Activated CD8-positive, alpha-beta memory T cell treated with anti-CD3 and anti-CD28 coated beads for 48 hours (primary cell): ENCODE measurements around the gene GSN.

Experiments
- DNase-seq, 3 experiments: peaks; one replicate each; pipeline ENCODE4 v3.0.0-alpha.2; 2020; ENCODE audit warnings: low read depth in 2 of 3, low spot score in 2 of 3

The GSN gene

GRCh38 chr9:121246821-121247561 is 21.0 kb upstream of the GSN start:
- DNase-seq, result no peak

DNA sequence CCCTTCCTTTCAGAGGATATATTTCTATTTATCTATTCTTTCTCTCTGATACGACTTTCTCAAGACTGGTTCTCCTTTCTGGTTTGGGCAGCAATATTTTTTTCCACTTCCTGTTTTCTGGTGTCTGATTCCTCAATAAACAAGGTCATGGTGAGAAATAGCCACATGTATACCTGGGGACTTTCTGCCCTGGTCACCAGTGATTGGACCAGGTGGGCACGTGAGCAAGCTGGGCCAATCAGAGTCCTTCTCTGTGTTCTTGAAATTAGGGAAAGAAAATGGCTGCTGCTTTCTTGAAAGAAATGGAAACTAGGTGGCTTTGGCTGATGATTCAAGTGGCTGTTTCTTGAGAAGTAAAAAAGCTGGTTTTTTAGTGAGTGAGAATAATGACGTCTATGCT is 18.4 kb upstream of the GSN start:
- no peak for DNase-seq

DNA sequence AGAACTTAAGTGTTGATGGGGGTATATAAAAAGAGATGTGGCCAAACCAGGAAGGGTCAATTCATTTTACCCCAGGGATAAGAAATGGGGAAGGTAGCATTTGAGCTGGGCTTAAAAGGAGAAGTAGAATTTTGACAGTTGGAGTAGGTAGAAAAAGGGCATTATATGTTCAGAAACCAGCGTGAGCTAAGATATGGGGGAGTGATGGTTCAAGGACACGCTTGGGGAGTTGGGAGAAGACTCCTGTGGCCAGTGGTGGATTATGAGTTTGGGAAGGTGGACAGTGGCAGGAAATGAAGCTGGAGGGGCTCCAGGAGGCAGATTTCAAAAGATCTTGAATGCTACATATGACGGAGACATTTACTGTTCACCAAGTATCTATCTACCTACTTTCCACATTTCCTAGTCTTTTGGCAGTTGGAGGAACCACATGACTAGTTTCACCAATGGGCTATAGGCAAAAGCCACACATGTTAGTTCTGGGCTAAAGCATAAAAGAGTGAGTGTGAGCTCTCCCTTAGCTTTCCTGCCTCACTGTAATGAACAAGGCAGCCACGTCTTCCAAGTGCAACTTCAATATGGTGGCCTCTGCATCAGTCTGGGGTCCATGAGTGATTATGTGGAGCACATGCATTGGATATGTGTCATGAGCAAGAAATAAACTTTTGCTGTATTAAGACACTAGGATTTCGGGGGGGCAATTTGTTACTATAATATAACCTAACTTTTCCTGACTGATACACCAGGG is 15.7 kb upstream of the GSN start:
- no peak for DNase-seq

GRCh38 chr9:121253162-121253561 is 14.8 kb upstream of the GSN start:
- no peak for DNase-seq

DNA sequence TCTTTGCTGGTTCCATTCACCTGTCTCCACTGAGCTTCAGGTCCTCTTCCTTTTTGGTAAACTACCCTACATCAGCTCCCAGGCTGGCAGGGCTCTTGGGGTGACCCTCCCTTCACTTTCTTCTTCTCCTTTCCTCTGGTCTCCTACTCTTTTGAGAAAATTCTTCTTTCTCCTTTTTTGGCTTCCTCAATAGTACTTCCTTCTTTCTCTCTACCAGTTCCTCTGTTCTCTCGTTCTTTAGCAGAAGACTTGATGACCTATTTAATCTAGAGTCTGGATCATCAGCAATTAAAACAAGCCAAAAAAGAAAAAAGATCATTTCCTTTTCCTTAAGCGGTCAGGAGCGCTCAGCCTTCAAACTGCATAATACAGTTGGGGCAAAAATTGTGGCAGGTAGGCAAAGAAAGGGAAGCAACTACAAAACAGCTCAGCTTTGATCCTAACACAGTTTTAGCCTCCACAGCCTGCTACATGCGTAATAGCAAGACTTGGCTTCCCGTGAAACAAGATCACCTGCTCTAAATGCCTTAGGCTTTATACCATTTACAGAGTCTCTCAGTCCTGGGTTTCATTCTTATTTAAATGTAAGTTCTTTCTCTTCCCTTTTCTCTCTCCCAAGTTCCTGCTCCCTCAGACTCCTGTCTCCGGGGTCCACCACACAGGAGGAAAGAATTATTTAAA is 14.0 kb upstream of the GSN start:
- no peak for DNase-seq

DNA sequence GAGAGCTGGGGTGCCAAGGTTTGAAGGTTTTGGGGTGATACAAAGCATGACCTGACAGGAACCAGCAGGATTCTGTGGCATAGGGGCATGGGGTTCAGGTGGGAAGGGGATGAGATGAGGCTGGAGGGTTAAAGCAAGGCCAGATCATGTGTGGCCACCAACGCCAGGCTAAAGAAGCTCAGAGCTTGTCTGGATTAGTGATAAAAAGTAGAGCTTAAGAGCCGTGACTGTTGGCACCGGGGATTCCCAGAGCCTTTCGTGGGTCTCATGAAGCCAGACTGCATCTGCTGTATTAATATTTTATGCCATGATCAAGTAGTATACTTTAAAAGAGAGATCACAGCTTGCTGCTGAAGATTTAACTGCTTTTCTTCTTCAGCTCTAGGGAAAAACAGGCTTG is 8.5 kb upstream of the GSN start:
- DNase-seq, result no peak

- no peak for DNase-seq
Measured at GRCh38 chr9:121259935-121260334, 8.0 kb upstream of the GSN start.

GRCh38 chr9:121260457-121261106 is 7.4 kb upstream of the GSN start:
- DNase-seq, result no peak

GRCh38 chr9:121261107-121261460 is 6.9 kb upstream of the GSN start:
- no peak for DNase-seq

DNA sequence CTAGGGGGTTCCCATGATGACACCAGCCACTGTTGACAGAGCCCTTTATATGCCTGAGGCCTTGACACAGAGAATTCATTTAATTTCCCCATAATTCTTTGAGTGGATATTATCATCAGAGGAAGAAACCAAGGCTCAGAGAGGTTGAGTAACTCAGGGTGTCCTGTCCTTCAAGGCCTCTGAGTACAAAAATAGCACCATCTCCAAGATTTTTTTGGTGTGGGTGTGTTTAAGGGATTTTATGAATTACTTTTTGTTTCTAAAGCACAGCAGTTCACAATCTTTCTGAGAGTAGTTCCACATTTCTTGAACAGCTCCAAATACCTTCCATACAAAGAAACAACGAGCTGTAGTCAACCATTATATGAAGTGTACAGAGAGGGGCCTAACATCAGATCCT is 6.2 kb upstream of the GSN start:
- DNase-seq, result no peak

GRCh38 chr9:121262423-121262822 is 5.5 kb upstream of the GSN start:
- no peak for DNase-seq

DNA sequence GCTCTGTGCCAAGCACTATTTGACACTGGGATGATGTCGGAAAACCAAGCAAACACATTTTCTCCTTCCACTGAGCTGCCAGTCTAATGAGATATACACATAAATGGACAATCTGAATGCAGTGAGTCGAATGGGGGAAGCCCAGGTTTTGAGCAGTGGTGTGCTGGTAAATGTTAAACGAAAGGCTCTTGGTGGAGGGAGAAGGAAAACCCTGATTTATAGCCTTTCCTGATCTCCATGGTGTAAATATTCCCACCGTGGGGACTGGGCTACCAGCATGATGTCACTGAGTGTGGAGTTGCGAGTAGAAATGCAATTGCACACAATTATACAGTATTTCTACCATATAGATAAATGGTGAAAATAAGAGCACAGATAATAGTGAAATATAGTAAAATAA is 5.0 kb upstream of the GSN start:
- DNase-seq, result no peak

GRCh38 chr9:121266356-121266755 is 1.6 kb upstream of the GSN start:
- DNase-seq, result no peak

DNA sequence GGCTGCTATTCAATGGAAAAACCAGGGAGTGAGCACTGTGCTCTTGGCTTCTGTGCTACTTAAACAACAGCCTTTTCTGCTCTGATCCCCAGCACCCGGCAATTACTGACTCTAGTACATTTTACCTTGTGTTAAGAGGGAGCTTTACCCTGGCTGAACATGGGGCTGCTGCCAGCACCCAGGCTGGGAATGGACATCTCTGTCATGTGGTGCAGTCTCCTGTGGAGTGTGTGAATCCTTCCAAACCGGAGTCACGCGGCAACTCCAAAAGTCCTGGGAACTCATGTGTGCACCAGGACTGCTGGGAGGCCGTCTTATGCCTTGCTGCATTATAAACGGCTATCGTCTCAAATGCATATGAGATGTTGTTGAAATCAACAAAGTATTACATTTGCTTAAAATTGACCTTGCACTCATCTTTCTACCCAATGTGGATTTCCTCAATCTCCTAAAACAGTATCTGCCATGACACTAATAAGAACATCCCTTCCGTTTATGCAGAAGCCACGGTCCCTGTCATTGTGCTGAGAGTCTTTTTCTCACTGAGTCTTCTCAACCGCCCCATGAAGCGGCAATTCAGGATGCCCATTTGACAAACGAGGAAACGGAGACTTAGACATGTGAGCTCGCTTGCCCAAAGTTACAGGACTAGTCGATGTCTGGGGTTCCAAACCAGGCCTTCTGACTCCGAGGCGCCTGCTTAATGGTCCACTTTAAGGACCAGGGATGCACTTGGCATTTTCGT is 884 bp upstream of the GSN start:
- no peak for DNase-seq

DNA sequence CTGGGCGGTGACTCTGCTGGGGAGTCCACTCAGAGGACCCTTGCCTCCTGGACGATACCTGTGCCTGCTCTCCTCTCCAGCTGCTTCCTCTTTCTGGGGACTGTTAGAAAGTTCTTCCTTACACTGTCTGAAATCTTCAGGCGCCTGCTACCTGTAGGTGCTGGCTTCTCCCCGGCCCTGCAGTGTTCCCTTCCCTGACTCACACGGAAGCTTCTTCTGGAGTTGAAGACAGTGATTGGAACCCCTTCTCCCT is 562 bp downstream of the GSN start:
- no peak for DNase-seq

DNA sequence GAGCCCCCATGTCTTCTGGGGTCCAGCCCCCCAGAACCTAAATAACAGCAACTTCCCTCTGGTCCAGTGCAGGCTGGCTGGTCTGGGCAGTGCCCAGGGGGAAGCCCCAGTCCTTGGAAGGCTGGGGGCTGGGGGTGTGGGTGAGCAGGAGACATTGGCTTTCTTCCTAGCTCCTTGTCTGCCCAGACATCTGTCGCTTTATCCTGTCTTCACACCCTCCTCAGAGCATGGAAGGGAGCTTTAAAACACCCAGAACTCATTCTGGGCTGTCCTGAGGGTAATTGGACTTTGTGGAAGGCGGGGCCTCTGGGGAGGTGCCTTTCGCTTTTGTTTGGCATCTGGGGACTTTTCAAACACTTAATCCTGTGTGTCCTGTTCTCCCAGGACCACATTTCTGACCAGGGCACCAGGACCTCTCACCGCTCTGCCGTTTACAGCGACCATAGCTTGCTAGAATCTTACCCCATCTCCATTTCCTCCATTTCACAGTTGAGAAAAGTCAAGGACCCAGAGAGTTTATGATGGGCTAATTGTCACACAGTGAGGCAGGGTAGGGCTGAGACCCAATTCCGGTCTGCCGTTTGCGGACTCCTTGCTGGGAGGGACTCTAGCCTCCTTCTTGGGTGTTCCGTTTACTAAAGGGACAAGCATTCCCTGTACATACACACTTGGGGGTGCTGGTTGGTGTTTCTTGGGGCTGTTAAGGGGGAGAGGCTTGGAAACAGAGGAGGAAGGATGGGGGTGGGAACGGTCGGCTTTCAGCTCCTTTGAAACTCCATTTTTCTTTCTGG is 1.1 kb downstream of the GSN start:
- DNase-seq, result no peak

DNA sequence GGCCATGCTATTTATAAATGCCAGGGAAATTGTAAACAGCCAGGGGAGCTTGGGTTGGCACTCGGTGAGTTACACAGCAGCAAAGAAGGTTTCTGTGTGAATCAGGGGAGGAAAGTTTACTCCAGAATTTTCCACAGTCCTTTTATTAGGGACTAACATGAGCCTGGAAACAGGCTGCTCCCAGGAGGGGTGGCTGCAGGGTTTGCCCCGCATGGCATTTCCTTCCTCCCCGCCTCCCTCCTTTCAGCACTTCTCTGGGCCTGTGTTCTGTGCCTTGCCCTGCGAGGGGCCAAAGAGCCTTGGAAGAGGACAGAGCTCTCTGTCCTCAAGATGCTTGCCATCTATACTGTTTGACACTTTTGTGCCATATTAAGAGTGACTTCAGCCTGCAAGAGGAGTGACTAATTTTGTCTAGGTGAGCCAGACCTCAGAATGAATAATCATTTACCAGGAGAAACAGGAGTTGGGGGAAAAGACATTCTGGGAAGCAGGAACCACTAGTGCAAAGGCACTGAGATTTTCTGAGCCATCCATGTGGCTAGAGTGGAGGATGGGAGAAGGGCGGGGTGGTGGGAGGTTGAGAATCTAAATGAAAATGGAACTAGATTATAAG is 1.8 kb downstream of the GSN start:
- no peak for DNase-seq

GRCh38 chr9:121271368-121272341 is 3.7 kb downstream of the GSN start:
- no peak for DNase-seq

- no peak for DNase-seq
Measured at GRCh38 chr9:121272401-121272948, 4.5 kb downstream of the GSN start.
